HEK293 (cell line): Measurements from ENCODE around the gene DISC1.

Source experiments
- CTCF ChIA-PET: fragments of 350-600 bp; formaldehyde crosslinking; extraction: SDS; loops from one replicate; lab custom pipeline; 2021; ENCODE audit warnings: antibody characterized with exemption; lab: Yijun Ruan, JAX
- POLR2A ChIA-PET: fragments of 300-600 bp; formaldehyde crosslinking; extraction: SDS; loops from one replicate; lab custom pipeline; 2020; ENCODE audit warnings: antibody characterized with exemption, inconsistent platforms; lab: Yijun Ruan, JAX
- H3K27ac ChIP-seq: fragments of 200-500 bp; sonication (Bioruptor generic); 2 replicates; pipeline ENCODE4 v1.5.1; 2014; ENCODE audit warnings: low read depth, low read length, control low read depth, inconsistent platforms; ENCODE audit errors: extremely low read depth
- H3K36me3 ChIP-seq, 2 experiments: fragments of 200-500 bp in 1 of 2; sonication (Bioruptor generic) in 1 of 2; 1 replicate in 1 of 2; 2 replicates in 1 of 2; pipeline ENCODE4 v1.5.1; 2014 to 2017; ENCODE audit warnings: inconsistent platforms in 2 of 2, low read length in 2 of 2; ENCODE audit not compliant: control insufficient read depth in 2 of 2, insufficient read depth in 1 of 2
- H3K4me1 ChIP-seq: fragments of 200-500 bp; sonication (Bioruptor generic); 2 replicates; pipeline ENCODE4 v1.5.1; 2014; ENCODE audit warnings: mild to moderate bottlenecking, low read length, inconsistent platforms; ENCODE audit not compliant: control insufficient read depth, insufficient read depth
- H3K4me3 ChIP-seq: 2 replicates; pipeline ENCODE4 v1.5.1; 2011; ENCODE audit warnings: low read depth, mild to moderate bottlenecking, control low read depth, low read length, moderate library complexity
- H3K9me3 ChIP-seq: fragments of 200-500 bp; sonication (Bioruptor generic); 2 replicates; pipeline ENCODE4 v1.5.1; 2014; ENCODE audit warnings: low read depth, low read length, inconsistent platforms; ENCODE audit not compliant: control insufficient read depth, insufficient read depth
- FEZF1 ChIP-seq: fragments of 450-650 bp; formaldehyde crosslinking; IDR thresholded peaks from 2 replicates; pipeline ENCODE4 v1.5.1; 2016; ENCODE audit warnings: missing biosample characterization, missing genetic modification characterization
- GLI2 ChIP-seq: fragments of 450-650 bp; formaldehyde crosslinking; IDR thresholded peaks from 2 replicates; pipeline ENCODE4; 2017; ENCODE audit warnings: missing biosample characterization, missing genetic modification characterization, low read depth, borderline replicate concordance
- GLIS1 ChIP-seq: fragments of 450-650 bp; formaldehyde crosslinking; IDR thresholded peaks from 2 replicates; pipeline ENCODE4 v1.5.1; 2016; ENCODE audit warnings: missing biosample characterization, missing genetic modification characterization
- GLIS2 ChIP-seq: fragments of 450-650 bp; formaldehyde crosslinking; IDR thresholded peaks from 2 replicates; pipeline ENCODE4 v1.5.1; 2016; ENCODE audit warnings: missing biosample characterization, missing genetic modification characterization
- PRDM2 ChIP-seq: fragments of 450-650 bp; formaldehyde crosslinking; IDR thresholded peaks from 2 replicates; pipeline ENCODE4 v1.5.1; 2016; ENCODE audit warnings: missing biosample characterization, missing genetic modification characterization, borderline replicate concordance
- SCRT2 ChIP-seq: fragments of 450-650 bp; formaldehyde crosslinking; IDR thresholded peaks from 2 replicates; pipeline ENCODE4 v1.5.1; 2016; ENCODE audit warnings: missing biosample characterization, missing genetic modification characterization
- WT1 ChIP-seq: fragments of 450-650 bp; formaldehyde crosslinking; IDR thresholded peaks from 2 replicates; pipeline ENCODE4 v1.5.1; 2016; ENCODE audit warnings: missing biosample characterization, missing genetic modification characterization
- ZBTB17 ChIP-seq: fragments of 450-650 bp; formaldehyde crosslinking; IDR thresholded peaks from 2 replicates; pipeline ENCODE4 v1.5.1; 2016; ENCODE audit warnings: missing biosample characterization, missing genetic modification characterization
- ZBTB8A ChIP-seq: fragments of 450-650 bp; formaldehyde crosslinking; IDR thresholded peaks from 2 replicates; pipeline ENCODE4 v1.5.1; 2016; ENCODE audit warnings: missing biosample characterization, missing genetic modification characterization
- ZFP69B ChIP-seq: fragments of 450-650 bp; formaldehyde crosslinking; IDR thresholded peaks from 2 replicates; pipeline ENCODE4 v1.5.1; 2016; ENCODE audit warnings: missing biosample characterization, missing genetic modification characterization
- ZNF184 ChIP-seq: fragments of 450-650 bp; IDR thresholded peaks from 2 replicates; pipeline ENCODE4 v1.5.1; 2018; ENCODE audit warnings: missing biosample characterization, mild to moderate bottlenecking, missing genetic modification characterization
- ZNF221 ChIP-seq: fragments of 450-650 bp; formaldehyde crosslinking; IDR thresholded peaks from 2 replicates; pipeline ENCODE4 v1.5.1; 2017; ENCODE audit warnings: missing biosample characterization, missing genetic modification characterization, borderline replicate concordance
- ZNF510 ChIP-seq: fragments of 450-650 bp; formaldehyde crosslinking; IDR thresholded peaks from 2 replicates; pipeline ENCODE4 v1.5.1; 2018; ENCODE audit warnings: mild to moderate bottlenecking, missing genetic modification characterization, missing biosample characterization; ENCODE audit not compliant: insufficient replicate concordance
- ZNF514 ChIP-seq: fragments of 450-650 bp; formaldehyde crosslinking; IDR thresholded peaks from 2 replicates; pipeline ENCODE4 v1.5.1; 2016; ENCODE audit warnings: missing biosample characterization, missing genetic modification characterization
- ZNF544 ChIP-seq: fragments of 450-650 bp; formaldehyde crosslinking; IDR thresholded peaks from 2 replicates; pipeline ENCODE4 v1.5.0; 2017; ENCODE audit warnings: missing biosample characterization, missing genetic modification characterization
- ZNF580 ChIP-seq: fragments of 450-650 bp; formaldehyde crosslinking; IDR thresholded peaks from 2 replicates; pipeline ENCODE4 v1.5.1; 2016; ENCODE audit warnings: missing biosample characterization, missing genetic modification characterization
- ZNF704 ChIP-seq: fragments of 450-650 bp; formaldehyde crosslinking; IDR thresholded peaks from 2 replicates; pipeline ENCODE4 v1.5.1; 2016; ENCODE audit warnings: missing biosample characterization, missing genetic modification characterization
- TF ChIP-seq, protein P1 (sequence below): fragments of 450-650 bp; formaldehyde crosslinking; IDR thresholded peaks from 2 replicates; pipeline ENCODE4 v1.5.1; 2016; ENCODE audit warnings: missing biosample characterization, missing genetic modification characterization

The DISC1 gene

GRCh38 chr1:231990388-231990787 is 363.8 kb downstream of the DISC1 start:
- ChIA-PET POLR2A (no interaction called here), CTCF (interaction anchor here (0.6 to 1.7 kb wide), 3 partner anchors 30 to 315 kb away, joined by 3 to 9 read pairs (median 3); no protein-coding TSS in a partner anchor)
- Histone ChIP-seq H3K9me3 (no peaks in the 10 kb centered on the region), H3K36me3 (no peaks in the 10 kb centered on the region), H3K4me1 (peaks cover 17% of the 10 kb centered on the region), H3K4me3 (no peak overlapping the region), H3K27ac (no peak overlapping the region)
- TF ChIP-seq ZNF580 (tag by site-specific recombination) (no peak), GLI2 (tag by site-specific recombination) (no peak), GLIS1 (tag by site-specific recombination) (no peak), FEZF1 (no peak), ZFP69B (no peak), GLIS2 (no peak), SCRT2 (no peak), ZBTB8A (tag by site-specific recombination) (no peak), ZNF704 (tag by site-specific recombination) (no peak), ZNF221 (tag by site-specific recombination) (no peak), ZNF184 (no peak)
- TF ChIP-seq, protein P1, sequence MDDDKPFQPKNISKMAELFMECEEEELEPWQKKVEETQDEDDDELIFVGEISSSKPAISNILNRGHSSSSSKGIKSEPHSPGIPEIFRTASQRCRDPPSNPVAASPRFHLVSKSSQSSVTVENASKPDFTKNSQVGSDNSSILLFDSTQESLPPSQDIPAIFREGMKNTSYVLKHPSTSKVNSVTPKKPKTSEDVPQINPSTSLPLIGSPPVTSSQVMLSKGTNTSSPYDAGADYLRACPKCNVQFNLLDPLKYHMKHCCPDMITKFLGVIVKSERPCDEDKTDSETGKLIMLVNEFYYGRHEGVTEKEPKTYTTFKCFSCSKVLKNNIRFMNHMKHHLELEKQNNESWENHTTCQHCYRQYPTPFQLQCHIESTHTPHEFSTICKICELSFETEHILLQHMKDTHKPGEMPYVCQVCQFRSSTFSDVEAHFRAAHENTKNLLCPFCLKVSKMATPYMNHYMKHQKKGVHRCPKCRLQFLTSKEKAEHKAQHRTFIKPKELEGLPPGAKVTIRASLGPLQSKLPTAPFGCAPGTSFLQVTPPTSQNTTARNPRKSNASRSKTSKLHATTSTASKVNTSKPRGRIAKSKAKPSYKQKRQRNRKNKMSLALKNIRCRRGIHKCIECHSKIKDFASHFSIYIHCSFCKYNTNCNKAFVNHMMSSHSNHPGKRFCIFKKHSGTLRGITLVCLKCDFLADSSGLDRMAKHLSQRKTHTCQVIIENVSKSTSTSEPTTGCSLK (tag by site-specific recombination) = no peak

- CTCF ChIA-PET = interaction anchor here (0.8 kb wide), 1 partner anchor 314 kb away, joined by 3 read pairs; no protein-coding TSS in a partner anchor
Observed at GRCh38 chr1:231991231-231991630, 364.6 kb downstream of the DISC1 start.

GRCh38 chr1:231993968-231994455 is 367.4 kb downstream of the DISC1 start:
- POLR2A ChIA-PET = no interaction called here
- no peak overlapping the region for H3K4me3 ChIP-seq
- H3K9me3 ChIP-seq = no peaks in the 10 kb centered on the region
- H3K4me1 ChIP-seq = no peaks in the 10 kb centered on the region
- CTCF ChIA-PET = interaction anchor here (0.6 kb wide), 1 partner anchor 260 kb away, joined by 3 read pairs; no protein-coding TSS in a partner anchor
- no peak overlapping the region for H3K27ac ChIP-seq
- no peaks in the 10 kb centered on the region for H3K36me3 ChIP-seq
- TF ChIP-seq ZNF514 (tag by site-specific recombination) = no peak
- TF ChIP-seq WT1 (tag by site-specific recombination) = no peak
- no peak for TF ChIP-seq ZNF184
- TF ChIP-seq, all 188 proteins: peak for 0

More at GRCh38 chr1:231991231-231991630, 364.6 kb downstream of the DISC1 start:
- Histone ChIP-seq H3K27ac (no peak overlapping the region), H3K4me3 (no peak overlapping the region), H3K9me3 (no peaks in the 10 kb centered on the region), H3K36me3 (no peaks in the 10 kb centered on the region), H3K4me1 (peaks cover 8% of the 10 kb centered on the region)
- no peak for TF ChIP-seq ZNF510 (tag by site-specific recombination)
- POLR2A ChIA-PET = no interaction called here

GRCh38 chr1:231998791-231999190 is 372.2 kb downstream of the DISC1 start:
- Histone ChIP-seq H3K9me3 (no peaks in the 10 kb centered on the region), H3K36me3 (no peaks in the 10 kb centered on the region), H3K27ac (no peak overlapping the region), H3K4me1 (no peaks in the 10 kb centered on the region), H3K4me3 (no peak overlapping the region)
- POLR2A ChIA-PET = no interaction called here
- CTCF ChIA-PET = interaction anchor here (0.7 to 1.4 kb wide), 3 partner anchors 16 to 379 kb away, joined by 3 to 6 read pairs (median 5); no protein-coding TSS in a partner anchor
- TF ChIP-seq PRDM2 (tag by site-specific recombination) (no peak), ZNF544 (tag by site-specific recombination) (no peak), ZBTB17 (tag by site-specific recombination) (no peak), WT1 (tag by site-specific recombination) (no peak)
